NOMO-1 treated with DMSO at 0.1 percent for 48 hours (cell line): ENCODE results near the gene TBC1D16.

Experiments
- DNase-seq: peaks from one replicate; lab custom pipeline; 2025; ENCODE audit not compliant: unreplicated experiment; lab: John Stamatoyannopoulos, UW

TBC1D16 gene

GRCh38 chr17:79952265-79952877, 83.3 kb downstream of the TBC1D16 start:
- DNase-seq: no peak

GRCh38 chr17:79951361-79952264, 84.1 kb downstream of the TBC1D16 start:
- DNase-seq: no peak

- no peak for DNase-seq
These were observed 84.9 kb downstream of the TBC1D16 start for GRCh38 chr17:79950751-79951150.

- DNase-seq: no peak
These were observed 85.4 kb downstream of the TBC1D16 start for GRCh38 chr17:79950306-79950705.

GRCh38 chr17:79949656-79950209, 85.9 kb downstream of the TBC1D16 start:
- DNase-seq: no peak

GRCh38 chr17:79948945-79949655, 86.6 kb downstream of the TBC1D16 start:
- no peak for DNase-seq

GRCh38 chr17:79948406-79948944, 87.2 kb downstream of the TBC1D16 start:
- DNase-seq: no peak

GRCh38 chr17:79947351-79948031, 88.2 kb downstream of the TBC1D16 start:
- DNase-seq: no peak

- no peak for DNase-seq
These were observed 89.1 kb downstream of the TBC1D16 start for GRCh38 chr17:79946352-79947231.

- no peak for DNase-seq
These were observed 89.9 kb downstream of the TBC1D16 start for GRCh38 chr17:79945591-79946255.

GRCh38 chr17:79944821-79945391, 90.8 kb downstream of the TBC1D16 start:
- DNase-seq: no peak

GRCh38 chr17:79944251-79944812, 91.3 kb downstream of the TBC1D16 start:
- DNase-seq: no peak

- DNase-seq: no peak
These were observed 92.1 kb downstream of the TBC1D16 start for GRCh38 chr17:79943347-79944241.

GRCh38 chr17:79942591-79943346, 92.9 kb downstream of the TBC1D16 start:
- no peak for DNase-seq

GRCh38 chr17:79942011-79942405, 93.7 kb downstream of the TBC1D16 start:
- DNase-seq: no peak

- no peak for DNase-seq
These were observed 94.3 kb downstream of the TBC1D16 start for GRCh38 chr17:79941088-79942010.
